ENCODE data around the gene ZNF705A.
"Not testable (repeated sequence)": the region's sequence is repeated elsewhere in the genome, so short reads cannot be mapped to it uniquely, and the experiment has no call there.

ZNF705A gene

GRCh38 chr12:8157484-8158198 is 826 bp downstream of the ZNF705A start:
- no peak overlapping the region for H3K27ac Mint-ChIP-seq
- no peaks in the 10 kb centered on the region for H3K36me3 Mint-ChIP-seq (ENCODE audit: low read depth)
- no peak for DNase-seq

GRCh38 chr12:8172911-8173310 is 16.1 kb downstream of the ZNF705A start:
- not testable (repeated sequence) for H3K27me3 Mint-ChIP-seq; H3K27ac Mint-ChIP-seq; H3K36me3 Mint-ChIP-seq (ENCODE audit: low read depth); H3K9me3 Mint-ChIP-seq; DNase-seq; H3K4me3 Mint-ChIP-seq
- H3K4me1 Mint-ChIP-seq (ENCODE audit: low read depth) = peaks cover 14% of the 10 kb centered on the region

More at GRCh38 chr12:8157484-8158198, 826 bp downstream of the ZNF705A start:
- Mint-ChIP-seq H3K27me3 (no peaks in the 10 kb centered on the region), H3K9me3 (no peaks in the 10 kb centered on the region), H3K4me3 (no peak overlapping the region), H3K4me1 (ENCODE audit: low read depth) (peaks cover 29% of the 10 kb centered on the region)

GRCh38 chr12:8179989-8180585 is 23.3 kb downstream of the ZNF705A start:
- peak; percentile 89 for DNase-seq
- H3K27me3 Mint-ChIP-seq; H3K36me3 Mint-ChIP-seq (ENCODE audit: low read depth); H3K9me3 Mint-ChIP-seq: not testable (repeated sequence)
- Mint-ChIP-seq H3K4me3 (peak overlapping the region; percentile 79), H3K4me1 (ENCODE audit: low read depth) (peaks cover 29% of the 10 kb centered on the region), H3K27ac (peak overlapping the region; percentile 87)

GRCh38 chr12:8181271-8181670 is 24.5 kb downstream of the ZNF705A start:
- not testable (repeated sequence) for H3K27ac Mint-ChIP-seq; H3K9me3 Mint-ChIP-seq; H3K36me3 Mint-ChIP-seq (ENCODE audit: low read depth); DNase-seq; H3K27me3 Mint-ChIP-seq
- H3K4me1 Mint-ChIP-seq (ENCODE audit: low read depth) = peaks cover 26% of the 10 kb centered on the region
- H3K4me3 Mint-ChIP-seq = peak overlapping the region; percentile 79

GRCh38 chr12:8182923-8183322 is 26.1 kb downstream of the ZNF705A start:
- H3K27ac Mint-ChIP-seq; H3K9me3 Mint-ChIP-seq; H3K36me3 Mint-ChIP-seq (ENCODE audit: low read depth); DNase-seq; H3K27me3 Mint-ChIP-seq; H3K4me3 Mint-ChIP-seq: not testable (repeated sequence)
- peaks cover 15% of the 10 kb centered on the region for H3K4me1 Mint-ChIP-seq (ENCODE audit: low read depth)

GRCh38 chr12:8183346-8183745 is 26.5 kb downstream of the ZNF705A start:
- H3K27ac Mint-ChIP-seq; H3K4me3 Mint-ChIP-seq; H3K27me3 Mint-ChIP-seq; H3K9me3 Mint-ChIP-seq; DNase-seq; H3K36me3 Mint-ChIP-seq (ENCODE audit: low read depth): not testable (repeated sequence)
- H3K4me1 Mint-ChIP-seq (ENCODE audit: low read depth) = peaks cover 15% of the 10 kb centered on the region

- peaks cover 15% of the 10 kb centered on the region for H3K4me1 Mint-ChIP-seq (ENCODE audit: low read depth)
- H3K27ac Mint-ChIP-seq; H3K9me3 Mint-ChIP-seq; DNase-seq; H3K4me3 Mint-ChIP-seq; H3K36me3 Mint-ChIP-seq (ENCODE audit: low read depth); H3K27me3 Mint-ChIP-seq: not testable (repeated sequence)
Measured at GRCh38 chr12:8184206-8184605, 27.4 kb downstream of the ZNF705A start.

GRCh38 chr12:8188088-8188487 is 31.3 kb downstream of the ZNF705A start:
- not testable (repeated sequence) for H3K4me1 Mint-ChIP-seq (ENCODE audit: low read depth); H3K27ac Mint-ChIP-seq; H3K4me3 Mint-ChIP-seq; H3K27me3 Mint-ChIP-seq; DNase-seq; H3K36me3 Mint-ChIP-seq (ENCODE audit: low read depth); H3K9me3 Mint-ChIP-seq

GRCh38 chr12:8197685-8198308 is 41.0 kb downstream of the ZNF705A start:
- not testable (repeated sequence) for H3K4me3 Mint-ChIP-seq; H3K36me3 Mint-ChIP-seq (ENCODE audit: low read depth); DNase-seq

GRCh38 chr12:8218711-8219382 is 62.0 kb downstream of the ZNF705A start:
- H3K9me3 Mint-ChIP-seq; DNase-seq; H3K4me3 Mint-ChIP-seq; H3K27me3 Mint-ChIP-seq; H3K27ac Mint-ChIP-seq; H3K4me1 Mint-ChIP-seq (ENCODE audit: low read depth); H3K36me3 Mint-ChIP-seq (ENCODE audit: low read depth): not testable (repeated sequence)

More at GRCh38 chr12:8197685-8198308, 41.0 kb downstream of the ZNF705A start:
- not testable (repeated sequence) for H3K4me1 Mint-ChIP-seq (ENCODE audit: low read depth); H3K27ac Mint-ChIP-seq; H3K9me3 Mint-ChIP-seq; H3K27me3 Mint-ChIP-seq

- H3K9me3 Mint-ChIP-seq; DNase-seq; H3K4me3 Mint-ChIP-seq; H3K27ac Mint-ChIP-seq; H3K36me3 Mint-ChIP-seq (ENCODE audit: low read depth); H3K4me1 Mint-ChIP-seq (ENCODE audit: low read depth); H3K27me3 Mint-ChIP-seq: not testable (repeated sequence)
Measured at GRCh38 chr12:8221375-8221774, 64.6 kb downstream of the ZNF705A start.

GRCh38 chr12:8221844-8222243 is 65.0 kb downstream of the ZNF705A start:
- H3K36me3 Mint-ChIP-seq (ENCODE audit: low read depth); H3K9me3 Mint-ChIP-seq; DNase-seq; H3K27ac Mint-ChIP-seq; H3K27me3 Mint-ChIP-seq; H3K4me3 Mint-ChIP-seq; H3K4me1 Mint-ChIP-seq (ENCODE audit: low read depth): not testable (repeated sequence)

GRCh38 chr12:8222303-8222702 is 65.5 kb downstream of the ZNF705A start:
- not testable (repeated sequence) for H3K36me3 Mint-ChIP-seq (ENCODE audit: low read depth); H3K27ac Mint-ChIP-seq; H3K27me3 Mint-ChIP-seq; DNase-seq; H3K9me3 Mint-ChIP-seq; H3K4me1 Mint-ChIP-seq (ENCODE audit: low read depth); H3K4me3 Mint-ChIP-seq

GRCh38 chr12:8223646-8224045 is 66.8 kb downstream of the ZNF705A start:
- not testable (repeated sequence) for H3K9me3 Mint-ChIP-seq; H3K4me1 Mint-ChIP-seq (ENCODE audit: low read depth); H3K27me3 Mint-ChIP-seq; H3K36me3 Mint-ChIP-seq (ENCODE audit: low read depth); H3K4me3 Mint-ChIP-seq; DNase-seq; H3K27ac Mint-ChIP-seq

GRCh38 chr12:8224782-8225181 is 68.0 kb downstream of the ZNF705A start:
- H3K4me3 Mint-ChIP-seq; H3K36me3 Mint-ChIP-seq (ENCODE audit: low read depth); H3K27me3 Mint-ChIP-seq; DNase-seq; H3K9me3 Mint-ChIP-seq; H3K4me1 Mint-ChIP-seq (ENCODE audit: low read depth); H3K27ac Mint-ChIP-seq: not testable (repeated sequence)
